Measurements from ENCODE around the gene ALDOB. TPM values are rescaled to one million over a fixed set of nuclear protein-coding genes. Genes with fewer than 3 reads are reported as not detected.

The ALDOB gene
- total and polyA plus RNA-seq, 2 of the 8 experiments (the other 6 are each of a cell fraction or from before 2014, with no cell fraction given): not detected

DNA sequence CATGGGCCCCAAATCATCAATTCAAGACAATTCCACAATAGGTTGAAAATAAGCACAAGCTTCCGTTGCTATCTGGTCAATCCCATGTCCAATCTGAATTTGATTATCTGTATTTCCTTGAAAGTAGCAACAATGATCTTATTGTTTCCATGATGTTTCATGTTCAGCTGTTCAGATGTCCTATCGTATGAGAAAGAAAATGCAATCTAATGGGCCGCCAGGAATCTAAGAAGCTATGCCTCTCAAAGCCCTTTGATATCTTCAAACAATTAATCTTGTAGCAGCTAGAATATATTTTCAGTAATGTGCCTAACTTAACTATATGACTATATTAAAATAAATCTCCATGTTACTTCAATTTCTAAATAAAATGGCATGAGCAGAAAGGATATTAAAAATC, 32.1 kb upstream of the ALDOB start:
- Histone ChIP-seq H2BK5ac (ENCODE audit: low read depth, low read length) (no peak overlapping the region), H3K23ac (ENCODE audit: insufficient read length) (no peak overlapping the region), H3K56ac (replicated peaks; ENCODE audit: insufficient read length, low read depth, low read length) (no peak overlapping the region), H4K8ac (ENCODE audit: extremely low read depth, insufficient read depth, low read length) (no peak overlapping the region), H3K4me2 (ENCODE audit: insufficient read depth in 1 of 2, low read depth in 2 of 2, low read length in 2 of 2) (no peak overlapping the region), H2BK15ac (ENCODE audit: low read length) (no peak overlapping the region), H3K23me2 (ENCODE audit: low read depth, low read length) (no peaks in the 10 kb centered on the region), H2AFZ (ENCODE audit: low read length) (no peak overlapping the region), H3K4me1 (replicated peaks in 1 of 4; ENCODE audit: control insufficient read depth in 3 of 4, insufficient read depth in 4 of 4, low read length in 3 of 4) (peaks cover 0 to 7% (median 3%) of the 10 kb centered on the region in 4 experiments; a peak in 5 of 7 replicates), H3K79me1 (ENCODE audit: low read depth, low read length) (no peaks in the 10 kb centered on the region), H2BK120ac (replicated peaks; ENCODE audit: low read depth, low read length) (no peak overlapping the region), H2BK20ac (ENCODE audit: low read length) (no peak overlapping the region), H3K9me3 (ENCODE audit: insufficient read depth in 2 of 2, low read depth in 1 of 2, low read length in 1 of 2) (no peaks in the 10 kb centered on the region), H3K79me2 (ENCODE audit: control insufficient read depth in 1 of 2, insufficient read depth in 2 of 2, low read length in 2 of 2) (no peaks in the 10 kb centered on the region), H2BK12ac (ENCODE audit: low read depth, low read length) (no peak overlapping the region), H3K9ac (replicated peaks in 1 of 4; ENCODE audit: extremely low read depth in 1 of 4, low read depth in 3 of 4, low read length in 3 of 4) (no peak overlapping the region), H3K4me3 (ENCODE audit: extremely low read depth in 1 of 4, insufficient read depth in 2 of 4, low read depth in 3 of 4, low read length in 4 of 4) (no peak overlapping the region), H3K36me3 (ENCODE audit: control insufficient read depth in 2 of 4, insufficient read depth in 4 of 4, low read length in 3 of 4) (no peaks in the 10 kb centered on the region; a peak in 1 of 8 replicates), H3K18ac (ENCODE audit: extremely low read depth, low read length) (no peak overlapping the region), H4K20me1 (replicated peaks in 1 of 2; ENCODE audit: control insufficient read depth in 1 of 2, insufficient read depth in 2 of 2, low read length in 2 of 2) (no peaks in the 10 kb centered on the region), H3K14ac (ENCODE audit: insufficient read length) (no peak overlapping the region), H3K27me3 (replicated peaks in 1 of 4; ENCODE audit: control insufficient read depth in 3 of 4, extremely low read depth in 1 of 4, insufficient read depth in 3 of 4, low read length in 3 of 4) (no peaks in the 10 kb centered on the region), H4K5ac (ENCODE audit: insufficient read length, low read depth, low read length) (no peak overlapping the region), H2AK5ac (ENCODE audit: low read depth, low read length) (no peak overlapping the region), H3K27ac (ENCODE audit: low read depth, low read length) (no peak overlapping the region), H4K91ac (replicated peaks; ENCODE audit: insufficient read length, low read length) (no peak overlapping the region), H3K4ac (replicated peaks; ENCODE audit: insufficient read length, low read depth, low read length) (no peak overlapping the region)
- ChIA-PET CTCF (ENCODE audit: partially characterized antibody) (interaction anchor here (1.1 to 14.0 kb wide), 8 partner anchors 9 to 83 kb away, joined by 4 to 447 read pairs (median 22); partner anchors contain the start of gene RNF20), POLR2A (ENCODE audit: partially characterized antibody) (interaction anchor here (1.2 to 3.8 kb wide), 4 partner anchors 10 to 55 kb away, joined by 3 to 21 read pairs (median 6); a partner anchor contains a TSS)
- TF ChIP-seq NRF1 (IDR thresholded peaks at IDR 0.05; ENCODE audit: low read depth, low read length) (no peak), CBX5 (IDR thresholded peaks at IDR 0.05; ENCODE audit: low read depth, low read length) (no peak), KDM5A (IDR thresholded peaks at IDR 0.05; ENCODE audit: low read length) (no peak), SAP30 (IDR thresholded peaks at IDR 0.05; ENCODE audit: insufficient read depth, insufficient replicate concordance, low read length) (no peak), TAF7 (optimal IDR thresholded peaks at IDR 0.05; ENCODE audit: borderline replicate concordance, low read depth, low read length) (no peak), E2F6 (IDR thresholded peaks at IDR 0.05) (no peak), CREB1 (IDR thresholded peaks at IDR 0.05) (no peak)
- TF ChIP-seq, protein P1, sequence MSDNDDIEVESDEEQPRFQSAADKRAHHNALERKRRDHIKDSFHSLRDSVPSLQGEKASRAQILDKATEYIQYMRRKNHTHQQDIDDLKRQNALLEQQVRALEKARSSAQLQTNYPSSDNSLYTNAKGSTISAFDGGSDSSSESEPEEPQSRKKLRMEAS (IDR thresholded peaks at IDR 0.05): no peak
- FAIRE-seq (no peak), DNase-seq (ENCODE audit: low read depth in 1 of 2, low spot score in 2 of 2) (no peak)
- WGBS, 2 experiments (ENCODE audit: extremely low coverage in 1 of 2, insufficient coverage in 1 of 2, insufficient read length in 1 of 2, insufficient replicate concordance in 2 of 2, low coverage in 1 of 2, low lambda C conversion rate in 2 of 2, missing lambda C conversion rate in 1 of 2): 90% methylated on average over 3 of the region's 3 CpGs; no CpG with 5 or more reads in 1 of the 2 experiments
